ENCODE results near the gene WDR49.
"Not testable (repeated sequence)": the region's sequence is repeated elsewhere in the genome, so short reads cannot be mapped to it uniquely, and the experiment has no call there.

WDR49 gene

GRCh38 chr3:167615030-167615429, 38.7 kb downstream of the WDR49 start:
- no peak for DNase-seq (ENCODE audit: low read depth in 2 of 2)

GRCh38 chr3:167614196-167614595, 39.5 kb downstream of the WDR49 start:
- not testable (repeated sequence) for DNase-seq (ENCODE audit: low read depth in 2 of 2)

- DNase-seq (ENCODE audit: low read depth in 2 of 2): no peak
Observed at GRCh38 chr3:167611718-167612117, 42.0 kb downstream of the WDR49 start.

- DNase-seq (ENCODE audit: low read depth in 2 of 2): no peak
Observed at GRCh38 chr3:167609156-167609555, 44.6 kb downstream of the WDR49 start.

- no peak for DNase-seq (ENCODE audit: low read depth in 2 of 2)
Observed at GRCh38 chr3:167606836-167607235, 46.9 kb downstream of the WDR49 start.

GRCh38 chr3:167605871-167606270, 47.9 kb downstream of the WDR49 start:
- no peak for DNase-seq (ENCODE audit: low read depth in 2 of 2)

GRCh38 chr3:167602041-167602440, 51.7 kb downstream of the WDR49 start:
- no peak for DNase-seq (ENCODE audit: low read depth in 2 of 2)

- no peak for DNase-seq (ENCODE audit: low read depth in 2 of 2)
Observed at GRCh38 chr3:167587651-167588050, 66.1 kb downstream of the WDR49 start.

- DNase-seq (ENCODE audit: low read depth in 2 of 2): no peak
Observed at GRCh38 chr3:167575000-167575600, 78.6 kb downstream of the WDR49 start.

- DNase-seq (ENCODE audit: low read depth in 2 of 2): no peak
Observed at GRCh38 chr3:167572991-167573390, 80.8 kb downstream of the WDR49 start.

GRCh38 chr3:167568634-167569033, 85.1 kb downstream of the WDR49 start:
- DNase-seq (ENCODE audit: low read depth in 2 of 2): no peak

- no peak for DNase-seq (ENCODE audit: low read depth in 2 of 2)
Observed at GRCh38 chr3:167565489-167565888, 88.3 kb downstream of the WDR49 start.

- no peak for DNase-seq (ENCODE audit: low read depth in 2 of 2)
Observed at GRCh38 chr3:167564612-167565011, 89.1 kb downstream of the WDR49 start.

GRCh38 chr3:167559924-167560323, 93.8 kb downstream of the WDR49 start:
- no peak for DNase-seq (ENCODE audit: low read depth in 2 of 2)

GRCh38 chr3:167554898-167555297, 98.8 kb downstream of the WDR49 start:
- DNase-seq (ENCODE audit: low read depth in 2 of 2): no peak

- DNase-seq (ENCODE audit: low read depth in 2 of 2): no peak
Observed at GRCh38 chr3:167538081-167538480, 115.7 kb downstream of the WDR49 start.

- DNase-seq (ENCODE audit: low read depth in 2 of 2): no peak
Observed at GRCh38 chr3:167521006-167521355, 132.8 kb downstream of the WDR49 start.

- no peak for DNase-seq (ENCODE audit: low read depth in 2 of 2)
Observed at GRCh38 chr3:167520266-167521005, 133.3 kb downstream of the WDR49 start.

- DNase-seq (ENCODE audit: low read depth in 2 of 2): no peak
Observed at GRCh38 chr3:167507954-167508353, 145.8 kb downstream of the WDR49 start.

GRCh38 chr3:167502401-167502800, 151.3 kb downstream of the WDR49 start:
- DNase-seq (ENCODE audit: low read depth in 2 of 2): no peak

- no peak for DNase-seq (ENCODE audit: low read depth in 2 of 2)
Observed at GRCh38 chr3:167501941-167502340, 151.8 kb downstream of the WDR49 start.

GRCh38 chr3:167497903-167498302, 155.8 kb downstream of the WDR49 start:
- no peak for DNase-seq (ENCODE audit: low read depth in 2 of 2)

- no peak for DNase-seq (ENCODE audit: low read depth in 2 of 2)
Observed at GRCh38 chr3:167493244-167493643, 160.5 kb downstream of the WDR49 start.

- DNase-seq (ENCODE audit: low read depth in 2 of 2): no peak
Observed at GRCh38 chr3:167491621-167492020, 162.1 kb downstream of the WDR49 start.
